ENCODE data around the gene GBP3.

DNA sequence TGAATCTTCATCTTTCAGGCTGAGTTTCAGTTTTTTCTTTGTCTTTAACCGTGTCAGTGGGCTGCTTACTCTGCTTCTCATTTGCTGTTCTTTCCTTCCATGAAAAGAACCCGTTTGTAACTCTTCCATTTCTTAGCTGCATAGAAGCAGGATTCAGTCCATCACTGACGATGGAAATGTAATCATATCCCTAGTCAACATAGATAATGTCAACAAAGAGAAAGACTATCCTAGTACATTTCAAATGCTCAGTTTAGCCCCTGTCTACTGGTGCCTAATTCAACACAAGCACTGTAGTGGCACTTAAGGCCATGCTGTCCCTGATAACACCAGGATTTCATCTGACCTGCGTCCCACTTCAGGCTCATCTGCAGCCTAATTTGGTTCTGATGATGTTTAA is 42.0 kb upstream of the GBP3 start:
- TF ChIP-seq, protein P1, sequence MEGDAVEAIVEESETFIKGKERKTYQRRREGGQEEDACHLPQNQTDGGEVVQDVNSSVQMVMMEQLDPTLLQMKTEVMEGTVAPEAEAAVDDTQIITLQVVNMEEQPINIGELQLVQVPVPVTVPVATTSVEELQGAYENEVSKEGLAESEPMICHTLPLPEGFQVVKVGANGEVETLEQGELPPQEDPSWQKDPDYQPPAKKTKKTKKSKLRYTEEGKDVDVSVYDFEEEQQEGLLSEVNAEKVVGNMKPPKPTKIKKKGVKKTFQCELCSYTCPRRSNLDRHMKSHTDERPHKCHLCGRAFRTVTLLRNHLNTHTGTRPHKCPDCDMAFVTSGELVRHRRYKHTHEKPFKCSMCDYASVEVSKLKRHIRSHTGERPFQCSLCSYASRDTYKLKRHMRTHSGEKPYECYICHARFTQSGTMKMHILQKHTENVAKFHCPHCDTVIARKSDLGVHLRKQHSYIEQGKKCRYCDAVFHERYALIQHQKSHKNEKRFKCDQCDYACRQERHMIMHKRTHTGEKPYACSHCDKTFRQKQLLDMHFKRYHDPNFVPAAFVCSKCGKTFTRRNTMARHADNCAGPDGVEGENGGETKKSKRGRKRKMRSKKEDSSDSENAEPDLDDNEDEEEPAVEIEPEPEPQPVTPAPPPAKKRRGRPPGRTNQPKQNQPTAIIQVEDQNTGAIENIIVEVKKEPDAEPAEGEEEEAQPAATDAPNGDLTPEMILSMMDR (IDR thresholded peaks at IDR 0.05; ENCODE audit: low read depth, low read length, poor library complexity, severe bottlenecking): no peak
- no peak for TF ChIP-seq EZH2phosphoT487 (IDR thresholded peaks at IDR 0.05; ENCODE audit: borderline replicate concordance, low read length)
